ENCODE results near the gene SND1.

DNA sequence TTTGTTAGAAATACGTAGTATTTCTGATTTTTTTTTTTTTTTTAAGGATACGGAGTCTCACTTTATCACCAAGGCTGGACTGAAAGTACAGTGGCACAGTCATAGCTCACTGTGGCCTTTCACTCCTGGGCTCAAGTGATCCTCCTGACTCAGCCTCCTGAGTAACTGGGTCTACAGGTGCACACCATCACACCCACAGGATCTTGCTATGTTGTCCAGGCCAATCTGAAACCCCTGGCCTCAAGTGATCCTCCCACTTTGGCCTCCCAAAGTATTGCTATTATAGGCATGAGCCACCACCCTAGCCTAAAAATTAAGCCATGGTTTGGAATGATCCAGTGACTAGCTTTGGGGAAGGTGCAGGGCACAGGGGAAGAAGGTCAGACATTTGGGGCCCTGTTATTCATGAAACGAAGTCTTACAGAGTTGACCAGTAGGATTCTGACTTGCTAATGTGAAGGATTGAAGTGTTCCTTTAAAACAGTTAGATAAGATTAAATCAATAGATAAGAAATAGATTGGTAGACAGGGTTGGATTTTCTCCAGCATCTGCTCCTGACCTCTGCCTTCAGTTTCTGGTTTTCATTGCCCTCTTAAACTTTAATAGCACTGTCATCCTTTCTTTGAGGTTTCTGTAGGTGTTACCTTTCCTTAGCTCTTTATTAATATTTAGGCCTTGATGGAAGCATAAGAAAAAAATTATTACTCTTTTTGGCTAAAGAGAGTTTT, 257.6 kb downstream of the SND1 start:
- TF ChIP-seq CTCF (IDR thresholded peaks at IDR 0.05): no peak
- TF ChIP-seq POLR2A (IDR thresholded peaks at IDR 0.05): no peak
